ENCODE results near the gene PPP2R5C.

GRCh38 chr14:101855958-101856357 lies 94.4 kb downstream of the PPP2R5C start:
- TF ChIP-seq CBX5 (IDR thresholded peaks at IDR 0.05; ENCODE audit: low read depth, low read length) (no peak), TAF1 (IDR thresholded peaks at IDR 0.05; ENCODE audit: low read depth, low read length) (no peak), EP300 (IDR thresholded peaks at IDR 0.05; ENCODE audit: borderline replicate concordance in 1 of 2, low read depth in 2 of 2, low read length in 2 of 2) (no peak), POLR2A (IDR thresholded peaks at IDR 0.05; ENCODE audit: control extremely low read depth in 1 of 2, low read depth in 2 of 2, low read length in 2 of 2) (no peak), CTCF (IDR thresholded peaks at IDR 0.05; ENCODE audit: control extremely low read depth in 1 of 3, insufficient read depth in 1 of 3, low read depth in 1 of 3, low read length in 3 of 3) (no peak), GTF2F1 (IDR thresholded peaks at IDR 0.05; ENCODE audit: borderline replicate concordance, low read depth, low read length) (no peak), MAX (IDR thresholded peaks at IDR 0.05) (no peak), RFX5 (IDR thresholded peaks at IDR 0.05; ENCODE audit: borderline replicate concordance, low read depth, low read length) (no peak), TAF7 (optimal IDR thresholded peaks at IDR 0.05; ENCODE audit: borderline replicate concordance, low read depth, low read length) (no peak), POLR2AphosphoS5 (IDR thresholded peaks at IDR 0.05; ENCODE audit: low read depth, low read length) (no peak), NRF1 (IDR thresholded peaks at IDR 0.05; ENCODE audit: low read depth, low read length) (no peak), FOSL1 (IDR thresholded peaks at IDR 0.05; ENCODE audit: insufficient read depth, low read depth, low read length) (no peak)
- TF ChIP-seq, protein P1, sequence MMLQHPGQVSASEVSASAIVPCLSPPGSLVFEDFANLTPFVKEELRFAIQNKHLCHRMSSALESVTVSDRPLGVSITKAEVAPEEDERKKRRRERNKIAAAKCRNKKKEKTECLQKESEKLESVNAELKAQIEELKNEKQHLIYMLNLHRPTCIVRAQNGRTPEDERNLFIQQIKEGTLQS (IDR thresholded peaks at IDR 0.05; ENCODE audit: insufficient read depth, low read depth, low read length), result no peak
